Measurements from ENCODE around the gene NANOS3.

The NANOS3 gene

DNA sequence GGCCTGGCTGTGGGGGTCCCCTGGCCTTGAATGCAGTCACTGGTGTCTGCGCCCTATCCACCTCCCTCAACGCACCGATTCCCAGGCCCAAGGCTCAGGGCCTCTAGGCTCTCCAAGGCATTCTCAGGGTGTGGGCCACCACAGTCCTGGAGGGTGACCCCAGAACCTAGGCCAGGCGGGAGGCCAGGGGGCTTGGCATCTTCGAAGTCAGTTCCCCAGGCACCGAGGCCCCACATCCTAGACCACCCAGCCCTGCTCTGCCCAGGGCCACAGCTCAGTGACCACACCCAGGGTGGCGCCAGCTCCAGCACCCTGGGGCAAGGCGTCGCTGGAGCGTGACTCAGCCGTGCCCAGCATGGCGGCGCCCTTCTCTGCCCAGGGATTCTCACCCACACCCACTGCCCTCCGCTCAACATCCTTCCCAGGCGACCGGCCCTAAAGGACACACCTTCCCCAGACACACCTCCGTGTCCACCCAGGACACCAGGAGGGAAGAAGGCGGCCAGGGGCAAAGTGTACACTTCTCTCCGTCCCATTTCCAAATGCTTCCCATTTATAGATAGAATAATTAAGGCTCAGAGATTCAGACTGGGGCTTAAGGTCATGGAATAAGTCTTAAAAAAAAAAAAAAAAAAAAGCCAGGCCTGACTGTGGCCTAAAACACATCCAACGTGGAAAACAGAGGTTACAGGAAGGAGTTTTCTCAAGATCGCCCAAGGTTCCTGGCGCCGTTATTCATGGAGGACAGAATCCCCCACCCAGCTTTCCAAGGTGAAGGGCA, 36.4 kb upstream of the NANOS3 start:
- H3K4me3 ChIP-seq (ENCODE audit: low read depth, low read length): peak overlapping the region; percentile 44
- TF ChIP-seq, protein P1, sequence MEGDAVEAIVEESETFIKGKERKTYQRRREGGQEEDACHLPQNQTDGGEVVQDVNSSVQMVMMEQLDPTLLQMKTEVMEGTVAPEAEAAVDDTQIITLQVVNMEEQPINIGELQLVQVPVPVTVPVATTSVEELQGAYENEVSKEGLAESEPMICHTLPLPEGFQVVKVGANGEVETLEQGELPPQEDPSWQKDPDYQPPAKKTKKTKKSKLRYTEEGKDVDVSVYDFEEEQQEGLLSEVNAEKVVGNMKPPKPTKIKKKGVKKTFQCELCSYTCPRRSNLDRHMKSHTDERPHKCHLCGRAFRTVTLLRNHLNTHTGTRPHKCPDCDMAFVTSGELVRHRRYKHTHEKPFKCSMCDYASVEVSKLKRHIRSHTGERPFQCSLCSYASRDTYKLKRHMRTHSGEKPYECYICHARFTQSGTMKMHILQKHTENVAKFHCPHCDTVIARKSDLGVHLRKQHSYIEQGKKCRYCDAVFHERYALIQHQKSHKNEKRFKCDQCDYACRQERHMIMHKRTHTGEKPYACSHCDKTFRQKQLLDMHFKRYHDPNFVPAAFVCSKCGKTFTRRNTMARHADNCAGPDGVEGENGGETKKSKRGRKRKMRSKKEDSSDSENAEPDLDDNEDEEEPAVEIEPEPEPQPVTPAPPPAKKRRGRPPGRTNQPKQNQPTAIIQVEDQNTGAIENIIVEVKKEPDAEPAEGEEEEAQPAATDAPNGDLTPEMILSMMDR (IDR thresholded peaks at IDR 0.05; ENCODE audit: borderline replicate concordance, insufficient read depth, low read depth, low read length): no peak

DNA sequence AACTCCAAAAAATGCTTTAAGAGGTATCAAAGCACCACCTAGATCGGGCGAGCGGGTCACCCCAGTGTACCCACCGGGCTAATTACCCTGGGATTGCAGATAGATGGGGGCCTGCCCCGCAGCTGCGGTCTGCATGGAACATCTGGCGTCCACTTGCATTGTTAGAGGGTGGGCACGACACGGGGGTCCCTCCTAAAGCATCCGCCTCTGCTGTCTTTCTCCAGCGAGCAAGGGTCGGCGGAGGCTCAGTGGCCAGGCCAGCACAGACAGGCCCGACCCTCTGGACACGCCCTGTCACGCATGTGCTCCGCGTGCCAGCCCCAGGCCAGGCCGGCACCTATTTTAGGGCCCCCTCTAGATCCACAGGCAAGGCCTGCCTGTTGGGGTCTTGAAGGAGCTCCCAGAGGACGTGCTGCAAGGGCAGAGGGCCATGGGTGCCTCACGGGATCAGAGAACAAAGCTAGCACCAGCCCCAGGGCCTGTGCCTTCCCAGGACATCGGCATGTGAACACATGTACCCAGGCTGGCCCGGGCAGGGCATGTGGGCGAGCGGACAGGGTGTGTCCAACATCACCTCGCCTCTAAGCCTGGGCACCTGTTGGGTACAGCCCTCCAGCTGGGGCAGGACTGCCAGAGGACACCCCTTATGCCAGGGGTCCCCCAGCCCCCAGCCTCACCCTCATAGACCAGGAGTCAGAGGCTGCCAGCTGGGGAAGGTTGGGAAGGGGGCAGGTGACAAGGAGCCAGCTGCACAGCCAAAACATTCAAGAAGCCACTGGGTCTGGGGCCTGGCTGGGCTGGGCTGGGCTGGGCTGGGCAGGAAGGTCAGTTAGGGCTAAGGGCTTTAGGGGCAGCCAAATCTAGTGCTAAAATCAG, 35.6 kb upstream of the NANOS3 start:
- TF ChIP-seq, protein P1 (IDR thresholded peaks at IDR 0.05; ENCODE audit: borderline replicate concordance, insufficient read depth, low read depth, low read length): no peak
- peak overlapping the region; percentile 82 for H3K4me3 ChIP-seq (ENCODE audit: low read depth, low read length)

DNA sequence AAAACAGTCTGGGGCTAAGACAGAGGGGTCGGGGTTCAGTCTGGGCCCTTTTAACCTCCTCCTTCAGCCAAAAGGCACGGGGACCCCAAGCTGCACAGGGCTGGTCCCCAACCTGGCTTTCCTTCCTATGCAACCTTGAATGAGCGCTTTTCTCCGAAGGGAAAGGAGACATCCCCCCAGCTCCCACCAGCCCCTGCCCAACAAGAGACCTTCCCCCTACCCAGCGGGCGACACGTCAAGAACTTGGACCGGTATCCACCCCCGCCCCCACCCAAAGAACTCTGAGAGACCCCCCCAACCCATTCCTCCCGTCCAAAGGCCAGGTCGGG, 35.0 kb upstream of the NANOS3 start:
- TF ChIP-seq, protein P1 (IDR thresholded peaks at IDR 0.05; ENCODE audit: borderline replicate concordance, insufficient read depth, low read depth, low read length): no peak
- peak overlapping the region; percentile 82 for H3K4me3 ChIP-seq (ENCODE audit: low read depth, low read length)

DNA sequence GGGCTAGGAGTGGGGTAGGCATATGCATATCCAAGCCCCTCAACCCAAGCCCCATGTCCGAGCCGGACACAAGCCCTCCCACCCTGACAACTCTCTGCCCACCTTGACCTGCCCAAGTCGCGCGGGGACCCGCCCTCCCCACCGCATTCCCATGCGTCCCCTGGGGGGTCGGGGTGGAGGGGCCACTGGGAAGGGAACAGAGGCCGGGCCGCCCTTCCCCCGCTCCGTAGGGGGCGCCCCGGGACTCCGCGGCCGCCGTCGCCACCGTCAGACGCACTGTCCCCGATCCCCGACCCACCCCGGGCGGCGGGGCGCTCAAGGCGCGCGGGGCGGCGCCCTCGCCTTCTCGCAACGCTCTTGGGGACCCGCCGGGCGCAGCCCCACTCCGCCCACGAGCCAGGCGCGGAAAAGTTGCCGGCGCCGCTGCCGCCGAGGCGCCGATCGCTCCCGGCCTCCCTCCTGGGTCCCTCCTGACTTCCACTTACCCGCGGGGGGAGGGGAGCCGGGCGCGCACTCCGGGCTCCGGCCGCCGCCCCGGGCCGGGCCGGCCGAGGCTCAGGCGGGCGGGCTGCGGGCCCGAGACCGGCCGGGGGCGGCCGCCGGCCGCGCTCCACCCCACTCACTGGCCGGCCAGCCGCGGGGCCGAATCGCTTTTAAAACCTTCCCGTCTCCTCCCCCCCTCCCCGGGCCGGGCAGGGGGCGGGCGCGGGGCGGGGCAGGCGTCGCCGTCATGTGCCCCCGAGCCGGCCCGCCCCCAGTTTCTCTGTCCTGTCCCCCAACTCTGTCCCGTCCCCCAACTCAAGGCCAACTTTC, 34.4 kb upstream of the NANOS3 start:
- TF ChIP-seq, protein P1 (IDR thresholded peaks at IDR 0.05; ENCODE audit: borderline replicate concordance, insufficient read depth, low read depth, low read length): no peak

DNA sequence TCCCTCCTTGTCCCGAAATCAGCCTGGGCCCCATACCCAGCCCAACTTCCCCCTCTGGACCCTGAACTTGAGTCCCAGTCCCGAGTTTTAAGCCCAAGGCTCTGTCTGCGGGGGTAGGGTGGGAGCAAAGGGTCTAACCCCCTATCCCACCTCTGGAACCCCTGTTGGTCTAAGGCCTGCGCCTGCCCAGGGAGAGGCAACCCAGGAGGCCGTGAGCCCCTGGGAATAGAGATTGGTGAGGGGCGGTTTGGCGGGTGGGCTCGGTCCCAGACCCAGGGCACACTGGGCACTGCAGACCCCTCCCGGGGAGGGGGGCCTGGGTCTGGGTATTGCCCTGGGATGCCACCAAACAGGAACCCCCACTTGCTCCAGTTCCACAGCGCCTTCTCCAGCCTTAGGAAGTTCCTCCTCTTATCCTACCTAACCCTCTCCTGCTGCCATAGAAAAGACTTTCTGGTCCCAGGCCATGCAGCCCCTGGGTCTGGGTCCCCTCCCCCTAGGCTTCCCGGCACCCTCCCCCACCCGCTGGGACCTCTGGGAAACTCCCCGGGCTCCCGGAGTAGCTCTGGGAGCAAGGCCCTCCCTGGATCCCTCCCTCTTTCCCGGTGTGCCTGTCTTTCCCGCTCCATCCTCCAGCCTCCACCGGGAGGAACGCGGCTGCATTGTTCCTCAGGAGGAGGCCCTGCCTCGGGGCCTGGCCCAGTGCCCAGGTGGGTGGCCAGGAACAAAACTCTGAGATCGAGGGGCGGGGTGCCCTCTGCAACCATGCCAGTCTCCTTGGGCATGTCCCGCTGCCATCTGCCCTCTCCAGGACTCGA, 33.6 kb upstream of the NANOS3 start:
- H3K4me3 ChIP-seq (ENCODE audit: low read depth, low read length): peak overlapping the region; percentile 82
- TF ChIP-seq, protein P1 (IDR thresholded peaks at IDR 0.05; ENCODE audit: borderline replicate concordance, insufficient read depth, low read depth, low read length): no peak

More for the DNA sequence above, 34.4 kb upstream of the NANOS3 start:
- H3K4me3 ChIP-seq (ENCODE audit: low read depth, low read length): peak overlapping the region; percentile 82

DNA sequence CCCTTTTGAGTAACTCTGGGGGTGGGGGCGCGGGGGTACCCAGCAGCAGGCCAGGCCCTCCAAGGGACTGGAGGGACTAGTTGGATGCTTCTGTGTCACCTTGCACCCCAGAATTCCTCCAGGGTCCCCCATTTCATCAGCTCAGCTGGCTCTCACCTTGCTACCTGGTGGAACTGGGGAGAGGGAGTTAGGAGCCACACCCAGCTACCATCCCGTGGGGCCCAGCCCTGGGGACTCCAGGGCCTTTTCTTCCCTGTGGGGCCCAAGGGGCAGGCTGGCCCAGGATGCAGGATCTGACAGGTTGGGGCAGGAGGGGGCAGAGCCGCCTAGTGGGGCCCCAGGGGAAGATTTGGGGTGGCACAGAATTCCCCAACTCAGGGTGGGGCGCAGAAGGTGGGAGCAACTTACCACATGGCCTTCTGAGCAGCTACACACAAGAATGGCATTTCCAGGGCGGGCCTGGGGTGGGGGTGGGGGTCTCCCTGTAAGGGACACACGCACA, 32.8 kb upstream of the NANOS3 start:
- no peak overlapping the region for H3K4me3 ChIP-seq (ENCODE audit: low read depth, low read length)
- TF ChIP-seq, protein P1 (IDR thresholded peaks at IDR 0.05; ENCODE audit: borderline replicate concordance, insufficient read depth, low read depth, low read length): no peak
